ENCODE measurements around the gene HMCN1. TPM values are rescaled to one million over a fixed set of nuclear protein-coding genes. Genes with fewer than 3 reads are reported as not detected.

Gene HMCN1
- total and polyA plus RNA-seq, 4 donors: 1.5 to 6.8 (median 3.5) TPM

- H3K27ac ChIP-seq (ENCODE audit: low read depth in 1 of 2, low read length in 2 of 2): peak overlapping the region; percentile 46 to 50
- no peaks in the 10 kb centered on the region for H3K36me3 ChIP-seq (ENCODE audit: control insufficient read depth in 4 of 4, insufficient read depth in 3 of 4, low read depth in 1 of 4, low read length in 3 of 4)
- peak overlapping the region; percentile 54 to 79 (median 64) for H3K4me3 ChIP-seq (ENCODE audit: low read depth in 1 of 3, low read length in 3 of 3)
- peak; percentile 61 to 80 for TF ChIP-seq RXRA (IDR thresholded peaks at IDR 0.05)
- TF ChIP-seq EGR1 (IDR thresholded peaks at IDR 0.05; ENCODE audit: low read depth in 2 of 2): peak in 1 of 2 donors; percentile 29
- peak; percentile 47 for TF ChIP-seq MAX (IDR thresholded peaks at IDR 0.05)
- peak; percentile 83 for TF ChIP-seq SP1 (IDR thresholded peaks at IDR 0.05)
- TF ChIP-seq REST (IDR thresholded peaks at IDR 0.05): no peak
- peak in 1 of 2 donors; percentile 24 for TF ChIP-seq JUND (IDR thresholded peaks at IDR 0.05)
- peak; percentile 52 for TF ChIP-seq NR2F2 (IDR thresholded peaks at IDR 0.05)
- peak; percentile 79 to 91 for TF ChIP-seq HNF4A (conservative IDR thresholded peaks at IDR 0.05)
- TF ChIP-seq CTCF (IDR thresholded peaks at IDR 0.05; ENCODE audit: low read depth, low read length, missing input control): no peak
- no peak for TF ChIP-seq TAF1 (conservative IDR thresholded peaks at IDR 0.05)
- peak; percentile 24 for TF ChIP-seq ATF3 (IDR thresholded peaks at IDR 0.05)
- peak in 1 of 2 donors; percentile 41 for TF ChIP-seq RAD21 (IDR thresholded peaks at IDR 0.05)
- peak; percentile 63 for TF ChIP-seq YY1 (IDR thresholded peaks at IDR 0.05)
- TF ChIP-seq FOXA2 (IDR thresholded peaks at IDR 0.05): peak; percentile 79
- TF ChIP-seq GABPA (IDR thresholded peaks at IDR 0.05 in 1 of 2, conservative IDR thresholded peaks at IDR 0.05 in 1 of 2): peak; percentile 92 to 95
- TF ChIP-seq ZBTB33 (IDR thresholded peaks at IDR 0.05): no peak
- peak; percentile 10 for TF ChIP-seq FOXA1 (IDR thresholded peaks at IDR 0.05)
- peak; percentile 74 for TF ChIP-seq HNF4G (IDR thresholded peaks at IDR 0.05)
- H3K9ac ChIP-seq (ENCODE audit: low read depth in 1 of 2, low read length in 2 of 2): peak overlapping the region in 1 of 2 donors; percentile 8
- 11% methylated on average over 8 of the region's 8 CpGs for WGBS
- DNase-seq (ENCODE audit: low spot score): no peak
- peaks cover 0 to 2% (median under 1%) of the 10 kb centered on the region in 4 donors for H3K27me3 ChIP-seq (ENCODE audit: control insufficient read depth in 4 of 4, insufficient read depth in 4 of 4, low read length in 3 of 4)
- H3K9me3 ChIP-seq (ENCODE audit: control insufficient read depth in 4 of 4, low read length in 3 of 4): no peaks in the 10 kb centered on the region
- H3K4me1 ChIP-seq (ENCODE audit: control insufficient read depth in 4 of 4, insufficient read depth in 4 of 4, low read length in 3 of 4): peaks cover 0 to 10% (median 3%) of the 10 kb centered on the region in 4 donors
Observed at GRCh38 chr1:185694081-185694480, 40.1 kb upstream of the HMCN1 start.

Data from liver (tissue), 9 donors.